NT2/D1 (cell line): ENCODE measurements around the gene ZNF311.

Experiments
- SUZ12 ChIP-seq: IDR thresholded peaks from 2 replicates; pipeline ENCODE4 v1.6.1; 2011; ENCODE audit not compliant: insufficient read length, insufficient read depth; ENCODE audit errors: extremely low read depth
- YY1 ChIP-seq: IDR thresholded peaks from 2 replicates; pipeline ENCODE4 v1.6.1; 2011; ENCODE audit not compliant: insufficient read length, insufficient read depth

DNA sequence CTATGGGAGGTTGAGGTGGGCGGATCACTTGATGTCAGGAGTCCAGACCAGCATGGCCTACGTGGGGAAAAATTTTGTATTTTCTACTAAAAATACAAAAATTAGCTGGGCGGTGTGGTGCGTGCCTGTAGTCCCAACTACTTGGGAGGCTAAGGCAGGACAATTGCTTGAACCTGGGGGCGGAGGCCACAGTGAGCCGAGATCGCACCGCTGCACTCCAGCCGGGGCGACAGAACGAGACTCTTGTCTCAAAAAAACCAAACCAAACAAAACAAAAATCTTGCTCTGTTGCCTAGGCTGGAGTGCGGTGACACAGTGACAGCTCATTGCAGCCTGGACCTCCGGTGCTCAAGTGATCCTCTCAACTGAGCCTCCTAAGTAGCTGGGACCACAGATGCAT lies 23.7 kb upstream of the ZNF311 start:
- TF ChIP-seq YY1 (no peak), SUZ12 (no peak)
